SU-DHL-6 (cell line): Measurements from ENCODE around the gene MGMT.

ENCODE experiments used
- EZH2phosphoT487 ChIP-seq: fragments of 200-600 bp; sonication (generic), shearing (Covaris generic); conservative IDR thresholded peaks from 2 replicates; pipeline ENCODE4 v1.6.1; 2018; ENCODE audit warnings: mild to moderate bottlenecking, antibody characterized with exemption, low read length, moderate library complexity, mixed read lengths
- TF ChIP-seq, protein P1 (sequence below): fragments of 200-600 bp; sonication (generic); IDR thresholded peaks from one replicate; pipeline ENCODE4 v1.5.1; 2017; ENCODE audit warnings: antibody characterized with exemption, mild to moderate bottlenecking, low read length, moderate library complexity; ENCODE audit not compliant: insufficient read depth, poor library complexity, severe bottlenecking

- TF ChIP-seq, protein P1, sequence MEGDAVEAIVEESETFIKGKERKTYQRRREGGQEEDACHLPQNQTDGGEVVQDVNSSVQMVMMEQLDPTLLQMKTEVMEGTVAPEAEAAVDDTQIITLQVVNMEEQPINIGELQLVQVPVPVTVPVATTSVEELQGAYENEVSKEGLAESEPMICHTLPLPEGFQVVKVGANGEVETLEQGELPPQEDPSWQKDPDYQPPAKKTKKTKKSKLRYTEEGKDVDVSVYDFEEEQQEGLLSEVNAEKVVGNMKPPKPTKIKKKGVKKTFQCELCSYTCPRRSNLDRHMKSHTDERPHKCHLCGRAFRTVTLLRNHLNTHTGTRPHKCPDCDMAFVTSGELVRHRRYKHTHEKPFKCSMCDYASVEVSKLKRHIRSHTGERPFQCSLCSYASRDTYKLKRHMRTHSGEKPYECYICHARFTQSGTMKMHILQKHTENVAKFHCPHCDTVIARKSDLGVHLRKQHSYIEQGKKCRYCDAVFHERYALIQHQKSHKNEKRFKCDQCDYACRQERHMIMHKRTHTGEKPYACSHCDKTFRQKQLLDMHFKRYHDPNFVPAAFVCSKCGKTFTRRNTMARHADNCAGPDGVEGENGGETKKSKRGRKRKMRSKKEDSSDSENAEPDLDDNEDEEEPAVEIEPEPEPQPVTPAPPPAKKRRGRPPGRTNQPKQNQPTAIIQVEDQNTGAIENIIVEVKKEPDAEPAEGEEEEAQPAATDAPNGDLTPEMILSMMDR = no peak
- no peak for TF ChIP-seq EZH2phosphoT487
Measured at GRCh38 chr10:129754211-129755050, 287.4 kb downstream of the MGMT start.
